ENCODE data around the gene PTPRG.

The PTPRG gene

GRCh38 chr3:61665121-61665520 is 103.8 kb downstream of the PTPRG start:
- no peak for TF ChIP-seq CTCF (IDR thresholded peaks at IDR 0.05; ENCODE audit: low read depth, low read length)
- DNase-seq (ENCODE audit: extremely low read depth, low read depth) = no peak

GRCh38 chr3:61665987-61666386 is 104.6 kb downstream of the PTPRG start:
- no peak for TF ChIP-seq CTCF (IDR thresholded peaks at IDR 0.05; ENCODE audit: low read depth, low read length)
- DNase-seq (ENCODE audit: extremely low read depth, low read depth) = no peak

GRCh38 chr3:61666615-61667330 is 105.4 kb downstream of the PTPRG start:
- no peak for TF ChIP-seq CTCF (IDR thresholded peaks at IDR 0.05; ENCODE audit: low read depth, low read length)
- DNase-seq (ENCODE audit: extremely low read depth, low read depth) = no peak

GRCh38 chr3:61667383-61667782 is 106.0 kb downstream of the PTPRG start:
- DNase-seq (ENCODE audit: extremely low read depth, low read depth) = no peak
- no peak for TF ChIP-seq CTCF (IDR thresholded peaks at IDR 0.05; ENCODE audit: low read depth, low read length)

GRCh38 chr3:61667814-61668213 is 106.4 kb downstream of the PTPRG start:
- no peak for TF ChIP-seq CTCF (IDR thresholded peaks at IDR 0.05; ENCODE audit: low read depth, low read length)

GRCh38 chr3:61668317-61668864 is 107.0 kb downstream of the PTPRG start:
- TF ChIP-seq CTCF (IDR thresholded peaks at IDR 0.05; ENCODE audit: low read depth, low read length) = no peak
- DNase-seq (ENCODE audit: extremely low read depth, low read depth) = no peak

More at GRCh38 chr3:61667814-61668213, 106.4 kb downstream of the PTPRG start:
- no peak for DNase-seq (ENCODE audit: extremely low read depth, low read depth)

GRCh38 chr3:61669203-61669602 is 107.8 kb downstream of the PTPRG start:
- DNase-seq (ENCODE audit: extremely low read depth, low read depth) = no peak
- no peak for TF ChIP-seq CTCF (IDR thresholded peaks at IDR 0.05; ENCODE audit: low read depth, low read length)
